Fibroblast of the aortic adventitia (primary cell): ENCODE data around the gene STK4. TPM values are rescaled to one million over a fixed set of nuclear protein-coding genes. Genes with fewer than 3 reads are reported as not detected.

Experiments
- DNase-seq: peaks from one replicate; pipeline ENCODE4 v3.0.0-alpha.2; 2010; ENCODE audit warnings: low read depth
- H3K4me3 ChIP-seq: 2 replicates; pipeline ENCODE4 v1.5.1; 2011; ENCODE audit warnings: low read depth, mild to moderate bottlenecking, control low read depth, low read length, moderate library complexity
- total RNA-seq: library from RNA; depleted of rRNA; stranded (reverse); fragments of >200 nt; gene quantifications from 2 replicates; pipeline ENCODE4 v1.2.3, GENCODE V29; 2012; ENCODE audit warnings: low replicate concordance
- TF ChIP-seq, protein P1 (sequence below): IDR thresholded peaks from 2 replicates; pipeline ENCODE4 v1.5.1; 2011; ENCODE audit warnings: mild to moderate bottlenecking, low read length, control low read depth, inconsistent platforms; ENCODE audit not compliant: insufficient read depth

STK4 gene
- 20.8 and 41.6 TPM in 2 replicates for total RNA-seq

DNA sequence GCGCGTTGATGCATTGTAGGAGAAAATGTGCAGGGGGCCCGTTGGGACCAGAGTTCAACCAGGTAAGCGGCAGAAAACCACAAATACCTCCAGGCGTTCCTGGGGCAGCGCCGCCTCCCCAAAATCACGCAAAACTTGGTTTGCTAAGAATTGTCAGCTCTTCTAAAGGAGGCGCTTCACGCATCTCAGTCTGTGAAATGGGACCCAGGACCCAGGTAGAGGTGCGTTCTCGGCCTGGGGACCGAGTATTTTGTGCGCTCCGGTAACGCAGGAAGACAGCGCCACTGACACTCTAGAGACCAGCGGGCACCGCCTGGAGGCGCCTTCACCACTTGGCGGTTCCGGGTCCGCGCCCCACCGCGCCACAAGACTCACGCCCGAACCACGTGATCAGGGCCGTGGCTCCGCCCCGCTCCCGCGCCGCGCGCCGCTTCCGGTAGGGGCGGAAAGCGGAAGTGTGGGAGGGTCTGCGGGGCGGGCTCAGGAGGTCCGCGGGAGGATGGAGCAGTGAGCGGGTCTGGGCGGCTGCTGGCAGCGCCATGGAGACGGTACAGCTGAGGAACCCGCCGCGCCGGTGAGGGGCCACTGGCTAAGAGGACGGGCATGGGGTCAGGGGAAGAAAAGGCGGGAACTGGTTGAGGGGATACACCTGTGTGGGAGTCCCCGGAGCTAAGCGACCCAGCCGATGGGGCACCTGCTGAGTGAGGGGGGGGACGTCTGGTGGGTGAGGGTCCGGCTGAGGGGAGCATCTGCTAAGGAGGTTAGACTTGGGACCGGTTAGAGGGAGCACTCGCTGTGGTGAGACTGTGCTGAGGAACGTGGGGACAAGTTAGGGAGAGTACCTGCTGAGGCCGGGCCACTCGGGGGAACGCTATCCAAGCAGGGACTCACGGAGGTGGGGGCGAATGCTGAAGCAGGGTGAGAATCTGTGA is at the start of gene STK4:
Gene STK4 (plus strand): TSS at position 483 of the 932 bp plus-strand sequence. CDS start 57 bp downstream, at position 540.
- TF ChIP-seq, protein P1, sequence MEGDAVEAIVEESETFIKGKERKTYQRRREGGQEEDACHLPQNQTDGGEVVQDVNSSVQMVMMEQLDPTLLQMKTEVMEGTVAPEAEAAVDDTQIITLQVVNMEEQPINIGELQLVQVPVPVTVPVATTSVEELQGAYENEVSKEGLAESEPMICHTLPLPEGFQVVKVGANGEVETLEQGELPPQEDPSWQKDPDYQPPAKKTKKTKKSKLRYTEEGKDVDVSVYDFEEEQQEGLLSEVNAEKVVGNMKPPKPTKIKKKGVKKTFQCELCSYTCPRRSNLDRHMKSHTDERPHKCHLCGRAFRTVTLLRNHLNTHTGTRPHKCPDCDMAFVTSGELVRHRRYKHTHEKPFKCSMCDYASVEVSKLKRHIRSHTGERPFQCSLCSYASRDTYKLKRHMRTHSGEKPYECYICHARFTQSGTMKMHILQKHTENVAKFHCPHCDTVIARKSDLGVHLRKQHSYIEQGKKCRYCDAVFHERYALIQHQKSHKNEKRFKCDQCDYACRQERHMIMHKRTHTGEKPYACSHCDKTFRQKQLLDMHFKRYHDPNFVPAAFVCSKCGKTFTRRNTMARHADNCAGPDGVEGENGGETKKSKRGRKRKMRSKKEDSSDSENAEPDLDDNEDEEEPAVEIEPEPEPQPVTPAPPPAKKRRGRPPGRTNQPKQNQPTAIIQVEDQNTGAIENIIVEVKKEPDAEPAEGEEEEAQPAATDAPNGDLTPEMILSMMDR: peak; percentile 47
- H3K4me3 ChIP-seq: peak within 1 kb of the TSS; percentile 96
- peak; percentile 84 for DNase-seq

DNA sequence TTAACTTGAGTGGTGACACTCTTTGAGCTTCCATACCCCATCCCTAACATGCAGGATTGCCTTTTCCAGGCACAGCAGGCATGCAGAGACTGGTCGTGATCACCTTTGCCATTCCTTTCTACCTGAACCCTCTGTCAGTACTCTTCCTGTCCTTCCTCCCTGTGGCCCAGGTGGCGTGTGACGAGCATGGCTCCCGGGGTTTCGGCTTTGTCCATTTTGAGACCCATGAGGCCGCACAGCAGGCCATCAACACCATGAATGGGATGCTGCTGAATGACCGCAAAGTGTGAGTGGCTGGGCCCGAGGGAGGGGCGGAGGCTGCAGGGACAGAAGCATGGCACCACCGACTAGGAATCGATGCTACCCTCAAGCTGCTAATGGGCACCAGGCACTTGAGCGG is 49.7 kb upstream of the STK4 start:
- no peak for DNase-seq
- TF ChIP-seq, protein P1: no peak
- no peak overlapping the region for H3K4me3 ChIP-seq

DNA sequence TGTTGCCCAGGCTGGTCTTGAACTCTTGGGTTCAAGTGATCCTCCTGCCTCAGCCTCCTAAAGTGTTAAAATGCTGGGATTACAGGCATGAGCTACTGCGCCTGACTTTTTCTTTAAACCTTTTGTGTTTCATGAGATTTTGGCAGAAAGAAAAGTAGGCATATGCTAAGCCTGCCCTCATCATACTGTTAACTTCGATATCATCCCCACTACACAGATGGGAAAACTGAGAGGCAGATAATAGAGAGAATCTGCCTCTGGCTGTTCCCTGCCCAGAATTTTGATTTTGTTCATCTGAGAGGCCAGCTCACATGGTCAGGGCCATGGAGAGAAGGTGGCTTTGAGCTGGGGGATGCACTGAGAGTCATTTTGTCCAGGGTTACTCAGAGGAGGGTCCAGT is 48.9 kb upstream of the STK4 start:
- DNase-seq: no peak
- no peak overlapping the region for H3K4me3 ChIP-seq
- TF ChIP-seq, protein P1: no peak

DNA sequence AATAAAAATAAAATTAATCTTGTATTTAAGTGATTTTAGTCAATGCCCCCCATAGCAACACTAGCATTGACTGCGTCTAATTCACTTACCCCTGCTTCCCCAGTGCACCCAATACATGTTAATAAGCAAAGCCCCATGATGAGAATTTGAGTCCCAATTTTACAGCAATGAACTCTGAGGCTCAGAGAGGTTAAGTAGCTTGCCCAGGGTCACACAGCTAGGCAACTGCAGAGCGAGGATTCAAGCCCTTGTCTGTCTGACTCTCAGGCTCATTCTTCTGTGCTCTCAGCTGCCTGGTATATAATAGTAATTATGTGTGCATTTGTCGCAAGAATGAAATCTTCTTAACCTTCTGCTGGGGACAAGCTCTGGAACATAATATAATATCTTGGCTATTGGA is 48.0 kb upstream of the STK4 start:
- no peak for DNase-seq
- no peak overlapping the region for H3K4me3 ChIP-seq
- TF ChIP-seq, protein P1: no peak

DNA sequence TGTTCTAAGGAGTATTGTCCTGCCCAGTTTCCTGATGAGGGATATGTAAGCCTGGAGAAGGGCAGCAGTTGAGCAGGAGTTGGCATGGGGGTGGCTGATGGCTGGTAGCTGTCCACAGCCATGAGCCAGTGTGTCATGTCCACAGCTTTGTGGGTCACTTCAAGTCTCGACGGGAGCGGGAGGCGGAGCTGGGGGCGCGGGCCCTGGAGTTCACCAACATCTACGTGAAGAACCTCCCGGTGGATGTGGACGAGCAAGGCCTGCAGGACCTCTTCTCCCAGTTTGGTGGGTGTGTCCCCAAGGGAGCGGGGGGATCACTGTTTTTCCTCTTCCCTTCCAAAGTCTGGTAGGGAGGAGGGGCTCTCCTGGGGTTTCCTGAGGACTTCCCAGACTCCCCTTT is 47.6 kb upstream of the STK4 start:
- TF ChIP-seq, protein P1: no peak

DNA sequence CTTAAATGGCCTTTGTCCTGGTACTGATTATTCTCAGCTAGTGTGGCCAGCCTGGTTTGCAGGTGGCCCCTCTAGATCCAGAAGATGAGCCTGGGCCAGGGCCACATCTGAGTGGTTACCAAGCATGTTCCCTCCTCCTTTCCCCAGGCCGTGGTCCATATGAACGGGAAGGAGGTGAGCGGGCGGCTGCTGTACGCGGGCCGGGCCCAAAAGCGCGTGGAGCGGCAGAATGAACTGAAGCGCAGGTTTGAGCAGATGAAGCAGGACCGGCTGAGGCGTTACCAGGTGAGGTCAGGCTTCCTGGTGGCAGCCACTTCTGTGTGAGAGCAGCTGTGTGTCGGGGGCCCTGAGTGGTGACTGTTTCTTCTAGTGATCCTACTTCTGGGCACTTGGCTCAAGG is 44.9 kb upstream of the STK4 start:
- TF ChIP-seq, protein P1: no peak
- no peak overlapping the region for H3K4me3 ChIP-seq
- DNase-seq: no peak

More for the DNA sequence above, 47.6 kb upstream of the STK4 start:
- H3K4me3 ChIP-seq: no peak overlapping the region
- DNase-seq: no peak
